ENCODE results near the gene TNXB.
A peak's percentile ranks its signal among the peaks of the same experiment; 100 is the strongest.
"Not testable (repeated sequence)": the region's sequence is repeated elsewhere in the genome, so short reads cannot be mapped to it uniquely, and the experiment has no call there.

Gene TNXB

DNA sequence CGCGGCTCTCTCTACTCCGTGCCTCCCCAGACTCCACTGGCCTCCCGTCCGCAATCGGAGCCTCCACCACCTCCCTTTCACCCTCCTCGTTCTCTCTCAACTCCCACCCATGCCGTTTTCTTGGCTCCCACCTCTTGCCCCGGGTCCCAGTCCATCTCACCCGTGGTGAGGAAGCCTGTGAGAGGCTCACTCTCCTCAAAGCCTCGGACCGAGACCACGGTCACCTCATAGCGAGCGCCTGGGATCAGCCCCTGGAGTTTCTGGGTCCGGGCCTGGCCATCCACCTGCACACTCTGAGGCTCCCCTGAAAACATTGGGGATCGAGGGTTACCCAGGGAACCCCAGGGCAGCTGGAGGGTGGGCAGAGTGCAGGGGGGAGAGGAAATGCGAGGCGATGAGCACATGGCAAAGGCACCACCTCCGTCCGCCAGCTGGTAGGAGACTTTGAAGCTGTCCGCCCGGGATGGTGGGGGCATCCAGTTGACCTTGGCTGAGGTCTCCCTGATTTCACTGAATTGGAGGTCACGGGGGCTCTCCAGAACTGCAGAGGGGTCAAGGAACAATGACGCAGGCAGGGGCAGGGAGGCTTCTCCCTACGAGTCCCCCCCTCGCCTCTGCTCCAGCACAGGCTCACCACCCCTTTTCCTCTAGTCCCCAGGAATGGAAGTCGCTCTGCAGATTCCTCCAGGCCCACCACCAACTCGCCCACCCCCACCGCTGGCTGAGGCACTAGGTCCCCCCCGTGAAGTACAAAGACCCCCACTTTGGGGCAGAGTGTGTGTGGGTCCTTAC, 65.4 kb downstream of the TNXB start:
- FAIRE-seq: not testable (repeated sequence)

DNA sequence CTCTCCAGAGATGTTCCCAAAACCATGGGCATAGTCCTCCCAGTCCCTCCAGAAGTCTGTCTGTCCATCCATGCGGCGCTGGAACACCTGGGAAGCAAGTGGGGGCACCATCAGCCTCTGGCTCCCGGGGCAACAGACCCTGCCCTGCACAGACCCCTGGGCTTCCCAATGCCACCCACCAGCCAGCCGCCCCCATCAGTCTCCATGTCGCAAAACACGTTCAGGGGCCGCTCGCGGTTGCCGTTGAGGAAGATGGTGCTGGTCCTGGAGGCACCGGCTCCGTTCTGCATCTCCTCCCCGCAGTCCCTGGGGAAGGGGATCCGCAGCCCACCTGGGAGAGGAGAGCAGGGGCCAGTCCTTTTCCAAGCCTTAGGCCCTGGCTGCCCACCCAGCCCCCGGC, 66.9 kb downstream of the TNXB start:
- FAIRE-seq; DNase-seq (ENCODE audit: low spot score): not testable (repeated sequence)

More for the DNA sequence above, 65.4 kb downstream of the TNXB start:
- DNase-seq (ENCODE audit: low spot score): not testable (repeated sequence)

DNA sequence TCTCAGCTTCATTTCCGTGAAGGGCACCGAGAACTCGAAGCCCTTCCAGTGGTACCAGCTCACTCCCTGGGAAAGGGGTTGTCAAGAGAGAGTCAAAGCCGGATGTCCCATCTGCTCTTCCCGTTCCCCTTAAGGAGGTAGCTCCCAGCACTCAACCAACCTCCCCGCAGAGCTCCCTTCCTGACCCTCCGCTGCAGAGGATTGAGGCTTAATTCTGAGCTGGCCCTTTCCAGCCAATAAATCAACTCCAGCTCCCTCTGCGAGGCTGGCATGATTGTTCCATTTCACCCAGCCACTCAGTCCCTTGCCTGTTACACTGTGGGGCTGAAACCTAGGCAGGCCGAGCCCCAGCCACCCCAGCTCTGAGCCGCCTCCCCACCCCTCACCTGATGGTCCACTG, 67.8 kb downstream of the TNXB start:
- FAIRE-seq; DNase-seq (ENCODE audit: low spot score): not testable (repeated sequence)

DNA sequence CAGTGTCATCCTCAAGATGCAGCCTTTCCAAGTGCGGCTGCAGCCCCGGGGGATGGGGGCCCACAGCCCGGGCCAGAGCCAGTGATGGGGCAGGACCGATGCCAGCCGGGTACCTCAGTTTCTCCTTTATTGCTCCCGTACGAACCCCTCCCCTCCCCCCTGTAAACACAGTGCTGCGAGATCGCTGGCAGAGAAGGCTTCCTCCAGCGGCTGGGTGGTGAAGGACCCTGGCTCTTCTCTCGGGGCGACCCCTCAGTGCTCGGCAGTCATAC, 68.2 kb downstream of the TNXB start:
- not testable (repeated sequence) for FAIRE-seq; DNase-seq (ENCODE audit: low spot score)

- not testable (repeated sequence) for DNase-seq (ENCODE audit: low spot score); FAIRE-seq
Observed at GRCh38 chr6:32040299-32041049, 68.7 kb downstream of the TNXB start.

DNA sequence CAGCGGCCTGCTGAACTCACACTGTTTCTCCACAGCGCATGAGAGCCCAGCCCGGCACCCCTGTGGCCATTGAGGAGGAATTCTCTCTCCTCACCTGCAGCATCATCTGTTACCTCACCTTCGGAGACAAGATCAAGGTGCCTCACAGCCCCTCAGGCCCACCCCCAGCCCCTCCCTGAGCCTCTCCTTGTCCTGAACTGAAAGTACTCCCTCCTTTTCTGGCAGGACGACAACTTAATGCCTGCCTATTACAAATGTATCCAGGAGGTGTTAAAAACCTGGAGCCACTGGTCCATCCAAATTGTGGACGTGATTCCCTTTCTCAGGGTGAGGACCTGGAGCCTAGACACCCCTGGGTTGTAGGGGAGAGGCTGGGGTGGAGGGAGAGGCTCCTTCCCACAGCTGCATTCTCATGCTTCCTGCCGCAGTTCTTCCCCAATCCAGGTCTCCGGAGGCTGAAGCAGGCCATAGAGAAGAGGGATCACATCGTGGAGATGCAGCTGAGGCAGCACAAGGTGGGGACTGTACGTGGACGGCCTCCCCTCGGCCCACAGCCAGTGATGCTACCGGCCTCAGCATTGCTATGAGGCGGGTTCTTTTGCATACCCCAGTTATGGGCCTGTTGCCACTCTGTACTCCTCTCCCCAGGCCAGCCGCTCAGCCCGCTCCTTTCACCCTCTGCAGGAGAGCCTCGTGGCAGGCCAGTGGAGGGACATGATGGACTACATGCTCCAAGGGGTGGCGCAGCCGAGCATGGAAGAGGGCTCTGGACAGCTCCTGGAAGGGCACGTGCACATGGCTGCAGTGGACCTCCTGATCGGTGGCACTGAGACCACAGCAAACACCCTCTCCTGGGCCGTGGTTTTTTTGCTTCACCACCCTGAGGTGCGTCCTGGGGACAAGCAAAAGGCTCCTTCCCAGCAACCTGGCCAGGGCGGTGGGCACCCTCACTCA, 69.5 kb downstream of the TNXB start:
- DNase-seq (ENCODE audit: low spot score); FAIRE-seq: not testable (repeated sequence)

DNA sequence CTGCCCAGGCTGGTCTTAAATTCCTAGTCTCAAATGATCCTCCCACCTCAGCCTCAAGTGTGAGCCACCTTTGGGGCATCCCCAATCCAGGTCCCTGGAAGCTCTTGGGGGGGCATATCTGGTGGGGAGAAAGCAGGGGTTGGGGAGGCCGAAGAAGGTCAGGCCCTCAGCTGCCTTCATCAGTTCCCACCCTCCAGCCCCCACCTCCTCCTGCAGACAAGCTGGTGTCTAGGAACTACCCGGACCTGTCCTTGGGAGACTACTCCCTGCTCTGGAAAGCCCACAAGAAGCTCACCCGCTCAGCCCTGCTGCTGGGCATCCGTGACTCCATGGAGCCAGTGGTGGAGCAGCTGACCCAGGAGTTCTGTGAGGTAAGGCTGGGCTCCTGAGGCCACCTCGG, 70.3 kb downstream of the TNXB start:
- not testable (repeated sequence) for DNase-seq (ENCODE audit: low spot score); FAIRE-seq

DNA sequence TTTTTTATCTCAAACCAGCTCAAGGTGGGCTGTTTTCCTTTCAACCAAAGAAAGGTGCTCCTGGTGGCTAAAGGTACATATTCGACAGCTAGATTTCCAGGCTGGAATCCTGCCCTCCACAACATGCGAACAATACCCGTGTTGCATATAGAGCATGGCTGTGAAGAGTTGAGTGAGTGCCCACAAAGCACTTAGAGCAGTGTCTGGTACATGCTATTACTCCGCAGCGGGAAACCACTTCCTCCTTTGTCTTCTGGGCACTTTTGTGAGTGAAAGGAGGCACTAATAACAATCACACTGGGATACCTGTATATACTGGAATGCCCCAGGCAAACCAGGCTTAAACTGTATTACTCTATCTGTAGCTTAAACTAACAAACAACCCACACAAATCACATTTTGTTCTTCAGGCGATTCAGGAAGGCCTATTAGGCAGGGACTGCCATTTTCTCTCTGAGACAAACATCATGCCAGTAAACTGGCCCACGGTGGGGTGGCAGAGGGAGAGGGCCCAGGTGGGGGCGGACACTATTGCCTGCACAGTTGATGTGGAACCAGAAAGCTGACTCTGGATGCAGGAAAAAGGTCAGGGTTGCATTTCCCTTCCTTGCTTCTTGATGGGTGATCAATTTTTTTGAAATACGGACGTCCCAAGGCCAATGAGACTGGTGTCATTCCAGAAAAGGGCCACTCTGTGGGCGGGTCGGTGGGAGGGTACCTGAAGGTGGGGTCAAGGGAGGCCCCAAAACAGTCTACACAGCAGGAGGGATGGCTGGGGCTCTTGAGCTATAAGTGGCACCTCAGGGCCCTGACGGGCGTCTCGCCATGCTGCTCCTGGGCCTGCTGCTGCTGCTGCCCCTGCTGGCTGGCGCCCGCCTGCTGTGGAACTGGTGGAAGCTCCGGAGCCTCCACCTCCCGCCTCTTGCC, 71.3 kb downstream of the TNXB start, which contains the start of gene CYP21A2:
CYP21A2 (plus strand) TSS at position 818 of the 927 bp plus-strand sequence; CDS start at position 826, 8 bp downstream.
- not testable (repeated sequence) for DNase-seq (ENCODE audit: low spot score); FAIRE-seq

DNA sequence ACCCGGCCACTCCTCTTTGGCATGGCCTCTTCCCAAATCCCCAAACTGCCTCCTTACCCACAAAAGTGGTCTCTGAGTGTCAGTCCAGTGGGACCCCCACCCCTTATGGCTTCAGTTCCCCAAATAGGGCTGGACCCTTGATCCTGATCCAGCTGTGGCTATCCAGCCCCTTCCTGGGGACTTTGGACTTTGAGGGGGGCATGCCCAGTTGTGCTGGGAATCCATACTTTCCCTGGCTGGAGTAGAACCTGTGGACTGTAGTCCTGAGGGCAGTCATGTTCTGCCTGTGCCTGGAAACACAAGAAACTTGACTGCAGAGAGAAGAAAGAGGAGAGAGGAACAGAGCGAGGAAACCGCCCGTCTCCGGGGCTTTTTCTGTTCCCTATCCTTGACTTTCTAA, 72.0 kb downstream of the TNXB start:
- not testable (repeated sequence) for FAIRE-seq; DNase-seq (ENCODE audit: low spot score)

DNA sequence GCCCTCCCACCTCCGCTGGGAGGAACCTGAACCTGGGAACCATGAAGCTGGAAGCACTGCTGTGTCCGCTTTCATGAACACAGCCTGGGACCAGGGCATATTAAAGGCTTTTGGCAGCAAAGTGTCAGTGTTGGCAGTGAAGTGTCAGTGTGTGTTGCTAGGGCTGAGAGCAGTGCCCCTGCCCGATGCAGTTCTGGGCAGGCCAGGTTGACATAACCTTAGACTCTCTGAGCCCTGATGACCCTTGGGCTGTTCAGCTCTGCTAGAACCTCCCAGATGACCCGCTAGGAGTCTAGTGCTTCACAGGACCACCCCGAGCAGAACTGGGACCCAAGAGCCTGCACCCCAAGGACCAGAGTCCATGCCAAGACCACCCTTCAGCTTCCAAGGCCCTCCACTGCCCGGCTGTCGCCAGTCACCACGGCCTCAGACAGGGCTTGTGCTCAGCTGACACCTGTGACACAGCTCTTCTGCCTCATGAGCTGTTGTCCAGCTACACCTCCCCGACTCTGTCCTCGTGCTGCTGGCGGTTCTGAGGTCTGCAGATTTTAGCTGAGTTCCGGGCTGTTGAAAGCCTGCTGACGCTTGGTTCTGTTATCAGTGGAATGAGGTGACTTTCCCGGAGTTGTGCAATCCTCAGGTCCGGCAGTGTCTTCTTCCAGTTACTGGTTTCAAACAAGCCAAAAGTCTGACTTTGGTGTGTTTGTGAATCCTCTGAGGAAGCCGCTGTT, 73.7 kb downstream of the TNXB start:
- FAIRE-seq: not testable (repeated sequence)

GRCh38 chr6:32029553-32029952, 79.6 kb downstream of the TNXB start:
- peak; percentile 5 for FAIRE-seq
- not testable (repeated sequence) for DNase-seq (ENCODE audit: low spot score)

More for the DNA sequence above, 73.7 kb downstream of the TNXB start:
- not testable (repeated sequence) for DNase-seq (ENCODE audit: low spot score)

GRCh38 chr6:32028631-32029030, 80.5 kb downstream of the TNXB start:
- FAIRE-seq; DNase-seq (ENCODE audit: low spot score): not testable (repeated sequence)

GRCh38 chr6:32022100-32022499, 87.0 kb downstream of the TNXB start:
- DNase-seq (ENCODE audit: low spot score); FAIRE-seq: not testable (repeated sequence)

GRCh38 chr6:32014547-32014946, 94.6 kb downstream of the TNXB start, which contains the start of gene C4B:
TSS of gene C4B (plus strand) at chr6:32014795. CDS start at chr6:32014846, 51 bp downstream.
- not testable (repeated sequence) for DNase-seq (ENCODE audit: low spot score); FAIRE-seq

GRCh38 chr6:32013738-32014137, 95.4 kb downstream of the TNXB start:
- not testable (repeated sequence) for FAIRE-seq; DNase-seq (ENCODE audit: low spot score)

DNA sequence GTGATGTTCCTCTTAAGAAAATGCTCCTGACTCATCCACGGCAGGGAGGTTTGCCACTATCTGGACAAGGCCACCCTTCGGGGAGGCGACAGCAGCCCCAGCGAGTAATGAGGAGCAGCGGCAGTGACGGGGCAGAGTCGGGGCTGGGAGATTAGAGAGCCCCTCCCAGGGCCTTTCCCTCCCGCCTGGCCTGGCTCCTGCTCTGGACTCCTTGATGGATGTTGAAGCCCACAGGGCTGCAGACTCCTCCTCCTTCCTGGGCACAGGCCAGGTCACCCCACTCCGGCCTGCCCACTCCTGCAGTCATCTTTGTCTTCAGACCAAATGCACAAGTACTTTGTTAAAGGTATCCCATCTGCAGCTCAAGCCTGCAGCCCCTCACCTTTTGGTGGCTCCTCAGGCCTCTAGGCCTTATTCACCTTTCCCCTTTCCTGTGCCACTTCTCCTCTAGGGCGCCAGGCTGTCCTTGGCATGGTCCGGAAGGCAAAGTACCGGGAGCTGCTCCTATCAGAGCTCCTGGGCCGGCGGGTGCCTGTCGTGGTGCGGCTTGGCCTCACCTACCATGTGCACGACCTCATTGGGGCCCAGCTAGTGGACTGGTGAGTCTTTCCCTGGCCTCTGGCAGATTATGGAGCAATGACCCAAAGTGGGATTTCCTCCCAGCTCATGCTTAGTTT, 96.1 kb downstream of the TNXB start:
- not testable (repeated sequence) for DNase-seq (ENCODE audit: low spot score); FAIRE-seq

GRCh38 chr6:32010856-32011530, 98.1 kb downstream of the TNXB start:
- not testable (repeated sequence) for FAIRE-seq; DNase-seq (ENCODE audit: low spot score)

- DNase-seq (ENCODE audit: low spot score); FAIRE-seq: not testable (repeated sequence)
Observed at GRCh38 chr6:32009537-32009936, 99.6 kb downstream of the TNXB start.

Measured in urothelium cell line (cell line).